K562 (cell line): Measurements from ENCODE around the gene AFDN. TPM values are rescaled to one million over a fixed set of nuclear protein-coding genes. Genes with fewer than 3 reads are reported as not detected.

Source experiments
- ATAC-seq: fragments of 200-7000 bp; cut with Tn5 transposase; 3 replicates; pipeline ENCODE4 v1.9.1; 2020; ENCODE audit warnings: moderate library complexity
- BruUV-seq: library from RNA; stranded (reverse); fragments of 400-500 nt; replicated peaks from 2 replicates; lab custom pipeline; 2021; lab: Mats Ljungman, UMichigan
- CTCF ChIA-PET: fragments of 300-600 bp; formaldehyde crosslinking; extraction: SDS; loops from one replicate; lab custom pipeline; 2021; ENCODE audit warnings: low intra/inter-chr PET ratio; lab: Yijun Ruan, JAX
- POLR2A ChIA-PET: fragments of 300-600, 350-650 bp; sonication (Branson Sonifier 250); formaldehyde crosslinking; extraction: SDS; loops from one replicate; lab custom pipeline; 2021; ENCODE audit warnings: antibody characterized with exemption, inconsistent platforms; lab: Yijun Ruan, JAX
- DNase-seq, 4 experiments: peaks; one replicate each; pipeline versions ENCODE4 v3.0.0 to v3.0.0-alpha.2; 2011 to 2018; ENCODE audit warnings: low spot score in 3 of 4, mixed read lengths in 3 of 4; ENCODE audit errors: extremely low read depth in 1 of 4
- FAIRE-seq: peaks from 2 replicates; lab custom pipeline; 2011; peaks lifted over from hg19 to GRCh38; lab: Jason Lieb, UNC
- H2AFZ ChIP-seq: 2 replicates; pipeline ENCODE4 v1.6.0; 2011; ENCODE audit warnings: low read depth, low read length, control low read depth, inconsistent platforms
- H3K27ac ChIP-seq: fragments of 200-600 bp; 3 replicates; pipeline ENCODE4 v1.8.0; 2011; ENCODE audit warnings: low read depth, mild to moderate bottlenecking, control low read depth, inconsistent platforms, low read length, moderate library complexity, mixed read lengths; ENCODE audit errors: extremely low read depth
- H3K27me3 ChIP-seq, 2 experiments: fragments of 300-600 bp in 1 of 2; 2 replicates in 1 of 2; 3 replicates in 1 of 2; pipeline versions ENCODE4 v1.6.0 to v1.8.0; 2011; ENCODE audit warnings: inconsistent platforms in 2 of 2, low read length in 2 of 2, mild to moderate bottlenecking in 1 of 2, mixed read lengths in 1 of 2, moderate library complexity in 1 of 2; ENCODE audit not compliant: control insufficient read depth in 2 of 2, insufficient read depth in 2 of 2
- H3K36me3 ChIP-seq: fragments of 300-600 bp; 3 replicates; pipeline ENCODE4 v1.8.0; 2011; ENCODE audit warnings: mild to moderate bottlenecking, low read length, inconsistent platforms; ENCODE audit not compliant: control insufficient read depth, insufficient read depth
- H3K4me1 ChIP-seq, 2 experiments: fragments of 200-600 bp in 1 of 2; replicated peaks in 1 of 2; 2 replicates in 1 of 2; 3 replicates in 1 of 2; pipeline versions ENCODE4 v1.5.1 to v1.8.0; 2011; ENCODE audit warnings: inconsistent platforms in 2 of 2, low read length in 2 of 2, mild to moderate bottlenecking in 1 of 2, mixed read lengths in 1 of 2, moderate library complexity in 1 of 2; ENCODE audit not compliant: control insufficient read depth in 2 of 2, insufficient read depth in 2 of 2
- H3K4me2 ChIP-seq: 2 replicates; pipeline ENCODE4 v1.6.1; 2011; ENCODE audit warnings: low read length, control low read depth, inconsistent platforms, mixed read lengths; ENCODE audit not compliant: insufficient read depth
- H3K4me3 ChIP-seq: fragments of 200-600 bp; sonication (generic), shearing (Covaris generic); 2 replicates; pipeline ENCODE4 v1.5.1; 2016; ENCODE audit warnings: control low read depth, inconsistent platforms
- H3K79me2 ChIP-seq: fragments of 200-600 bp; 3 replicates; pipeline ENCODE4 v1.8.0; 2011; ENCODE audit warnings: low read length, inconsistent platforms; ENCODE audit not compliant: control insufficient read depth, insufficient read depth
- H3K9ac ChIP-seq, 2 experiments: 2 replicates each; pipeline versions ENCODE4 v1.6.0 to v1.6.1; 2011; ENCODE audit warnings: low read depth in 2 of 2, low read length in 2 of 2, control low read depth in 1 of 2, inconsistent platforms in 1 of 2, mild to moderate bottlenecking in 1 of 2, mixed read lengths in 1 of 2; ENCODE audit not compliant: insufficient read depth in 1 of 2
- H3K9me1 ChIP-seq: one replicate; pipeline ENCODE4 v1.6.0; 2011; ENCODE audit warnings: inconsistent platforms, mild to moderate bottlenecking, low read length, moderate library complexity; ENCODE audit not compliant: control insufficient read depth, insufficient read depth
- H3K9me3 ChIP-seq: replicated peaks from 2 replicates; pipeline ENCODE4 v1.5.1; 2011; ENCODE audit warnings: low read depth, low read length, inconsistent platforms; ENCODE audit not compliant: control insufficient read depth, insufficient read depth
- H4K20me1 ChIP-seq: replicated peaks from 2 replicates; pipeline ENCODE4 v1.6.1; 2011; ENCODE audit warnings: low read length, inconsistent platforms, mixed read lengths; ENCODE audit not compliant: control insufficient read depth, insufficient read depth
- ATF3 ChIP-seq, 2 experiments: fragments of 450-650 bp in 1 of 2; sonication (generic) in 1 of 2; formaldehyde crosslinking in 1 of 2; IDR thresholded peaks in 1 of 2; conservative IDR thresholded peaks in 1 of 2; 2 replicates each; pipeline versions ENCODE4 v1.6.1 to v1.8.1; 2016 to 2023; ENCODE audit warnings: mild to moderate bottlenecking in 2 of 2, moderate library complexity in 2 of 2, inconsistent platforms in 1 of 2, missing genetic modification reagents in 1 of 2
- CBX8 ChIP-seq: fragments of 200-600 bp; sonication (generic); IDR thresholded peaks from 2 replicates; pipeline ENCODE4 v1.6.1; 2012; ENCODE audit warnings: borderline replicate concordance, mixed run types, low read depth, mild to moderate bottlenecking, moderate library complexity, mixed read lengths, low read length, control low read depth, inconsistent platforms; ENCODE audit not compliant: poor library complexity, severe bottlenecking; ENCODE audit errors: extremely low read depth
- E2F6 ChIP-seq, 2 experiments: IDR thresholded peaks; 2 replicates each; pipeline ENCODE4 v1.6.1; 2011; ENCODE audit warnings: borderline replicate concordance in 1 of 2, control low read depth in 1 of 2, low read depth in 1 of 2, low read length in 1 of 2, mild to moderate bottlenecking in 1 of 2, mixed read lengths in 1 of 2, moderate library complexity in 1 of 2; ENCODE audit not compliant: insufficient read depth in 1 of 2, insufficient read length in 1 of 2, poor library complexity in 1 of 2, severe bottlenecking in 1 of 2; ENCODE audit errors: extremely low read depth in 1 of 2
- HDAC1 ChIP-seq, 2 experiments: fragments of 450-650 bp; IDR thresholded peaks; 2 replicates each; pipeline ENCODE4 v1.6.1; 2016 to 2017; ENCODE audit warnings: inconsistent platforms in 1 of 2, mild to moderate bottlenecking in 1 of 2, moderate library complexity in 1 of 2
- HMGXB4 ChIP-seq: sonication (generic); formaldehyde crosslinking; IDR thresholded peaks from 2 replicates; pipeline ENCODE4 v1.8.1; 2023; ENCODE audit warnings: mild to moderate bottlenecking, missing genetic modification reagents
- HOMEZ ChIP-seq: fragments of 250-450 bp; sonication (Bioruptor Pico); IDR thresholded peaks from 2 replicates; pipeline ENCODE4 v1.4.0; 2020; ENCODE audit warnings: mild to moderate bottlenecking, moderate library complexity
- MAFG ChIP-seq: fragments of 450-650 bp; conservative IDR thresholded peaks from 2 replicates; pipeline ENCODE4 v1.6.1; 2016; ENCODE audit warnings: missing genetic modification characterization, missing compliant biosample characterization
- NFXL1 ChIP-seq: fragments of 450-650 bp; formaldehyde crosslinking; IDR thresholded peaks from 2 replicates; pipeline ENCODE4 v1.4.0; 2021; ENCODE audit warnings: mild to moderate bottlenecking
- POLR3G ChIP-seq: IDR thresholded peaks from 2 replicates; pipeline ENCODE4 v1.6.1; 2011; ENCODE audit not compliant: insufficient read length, insufficient replicate concordance; ENCODE audit errors: extremely low read depth
- RBFOX2 ChIP-seq: fragments of 200-400 bp; formaldehyde crosslinking; IDR thresholded peaks from 2 replicates; pipeline ENCODE4 v1.6.1; 2017; ENCODE audit warnings: low read depth, mild to moderate bottlenecking, low read length, moderate library complexity
- ZBTB43 ChIP-seq: sonication (generic); formaldehyde crosslinking; IDR thresholded peaks from 2 replicates; pipeline ENCODE4 v1.8.0; 2023; ENCODE audit warnings: mild to moderate bottlenecking, missing genetic modification reagents
- ZNF79 ChIP-seq: fragments of 250-450 bp; sonication (Bioruptor Pico); IDR thresholded peaks from 2 replicates; pipeline ENCODE4 v1.4.0; 2020; ENCODE audit warnings: low read depth, mild to moderate bottlenecking, moderate library complexity
- WGBS: fragments of 100-300 bp; shearing (Covaris generic); methylation state at CpG from one replicate; pipeline ENCODE4 v1.1.6; 2016; ENCODE audit warnings: low coverage, mixed read lengths; ENCODE audit not compliant: insufficient coverage; ENCODE audit errors: missing lambda C conversion rate; 5-methylcytosine and 5-hydroxymethylcytosine counted together
- in situ Hi-C: fragments of 300-500 bp; cut with MboI; formaldehyde crosslinking; loops from 4 replicates; pipeline ENCODE4 v1.15.0; 2018; ENCODE audit warnings: inconsistent platforms, mixed read lengths
- intact Hi-C: fragments of 100-400 bp; cut with micrococcal nuclease; formaldehyde crosslinking; loops from 2 replicates; pipeline ENCODE4 v1.14.2; 2022
- polyA plus RNA-seq, 8 experiments: library from polyadenylated mRNA; depleted of rRNA in 4 of 8; stranded (reverse) in 5 of 8; unstranded in 3 of 8; fragments of >200 nt; fragmentation: Nextera tagmentation in 2 of 8; fragmentation: Illumina TruSeq in 1 of 8; extraction: Ambion mirVana in 2 of 8; extraction: Trizol in 1 of 8; gene quantifications; 2 replicates each; pipeline versions ENCODE4 v1.2.1 to v1.2.3, GENCODE V29; 2011 to 2014; ENCODE audit warnings: inconsistent platforms in 1 of 8, missing spikeins in 1 of 8
- total RNA-seq, 7 experiments: library from RNA; depleted of rRNA in 6 of 7; stranded (reverse); fragments of >200 nt in 6 of 7; fragmentation: Illumina TruSeq in 2 of 7; extraction: Trizol in 2 of 7; gene quantifications; 2 replicates each; pipeline versions ENCODE4 v1.2.1 to v1.2.3, GENCODE V29; 2011 to 2021; ENCODE audit warnings: low replicate concordance in 1 of 7

The AFDN gene
- total and polyA plus RNA-seq, 9 of the 15 experiments (the other 6 are each of a cell fraction or from before 2014, with no cell fraction given) = 7.2 to 129 (median 105) TPM

GRCh38 chr6:168018664-168019063 is 192.0 kb downstream of the AFDN start (continued):
- TF ChIP-seq ATF3 (IDR thresholded peaks at IDR 0.05) = no peak
- no peak for TF ChIP-seq ATF3 (CRISPR knock-in tag; conservative IDR thresholded peaks at IDR 0.05)
- no peak for TF ChIP-seq HDAC1 (IDR thresholded peaks at IDR 0.05)
- no peak for TF ChIP-seq POLR3G
- no peak for TF ChIP-seq MAFG (tag)
- TF ChIP-seq ZNF79 (CRISPR knock-in tag) = no peak
- TF ChIP-seq HMGXB4 (CRISPR knock-in tag) = no peak
- no peak for TF ChIP-seq NFXL1 (CRISPR knock-in tag)

GRCh38 chr6:168020242-168020641 is 193.5 kb downstream of the AFDN start:
- Histone ChIP-seq H3K27ac (no peak overlapping the region), H2AFZ (no peak overlapping the region), H3K27me3 (peaks cover 43 to 63% of the 10 kb centered on the region in 2 experiments), H3K4me3 (no peak overlapping the region), H3K36me3 (no peaks in the 10 kb centered on the region), H3K9me1 (no peaks in the 10 kb centered on the region)
- DNase-seq (no peak), ATAC-seq (no peak)
- WGBS = under 1% methylated on average over 8 of the region's 8 CpGs
- POLR2A ChIA-PET = interaction anchor here (0.5 to 0.6 kb wide), 3 partner anchors 293 to 1705 kb away, joined by 3 to 4 read pairs (median 3); no protein-coding TSS in a partner anchor
- intact Hi-C loops = no loop called here
- in situ Hi-C loops = no loop called here
- TF ChIP-seq CBX8 = peak; percentile 54
- TF ChIP-seq HOMEZ (CRISPR knock-in tag) = no peak
- no peak for TF ChIP-seq RBFOX2
- no peak for TF ChIP-seq E2F6 (IDR thresholded peaks at IDR 0.05; ENCODE audit: borderline replicate concordance in 1 of 2, extremely low read depth in 1 of 2, insufficient read depth in 1 of 2, insufficient read length in 1 of 2, low read depth in 1 of 2, low read length in 1 of 2, poor library complexity in 1 of 2, severe bottlenecking in 1 of 2)
- TF ChIP-seq ZBTB43 (CRISPR knock-in tag) = no peak
- TF ChIP-seq, all 486 proteins: peak for 1
- no TSS peak for BruUV-seq
- Histone ChIP-seq H4K20me1 (no peaks in the 10 kb centered on the region), H3K9ac (no peak overlapping the region), H3K4me1 (no peaks in the 10 kb centered on the region), H3K9me3 (no peaks in the 10 kb centered on the region), H3K4me2 (no peak overlapping the region), H3K79me2 (no peaks in the 10 kb centered on the region)
- no peak for FAIRE-seq
- CTCF ChIA-PET = no interaction called here
